K562 (cell line): Measurements from ENCODE around the gene TRIP12. TPM values are rescaled to one million over a fixed set of nuclear protein-coding genes. Genes with fewer than 3 reads are reported as not detected.

Experiments
- E2F4 ChIP-seq: sonication (generic); formaldehyde crosslinking; IDR thresholded peaks from 2 replicates; pipeline ENCODE4 v1.8.0; 2022; ENCODE audit warnings: mild to moderate bottlenecking, low read depth, missing genetic modification reagents
- HIVEP1 ChIP-seq: fragments of 250-450 bp; sonication (Bioruptor Pico); IDR thresholded peaks from 2 replicates; pipeline ENCODE4 v1.4.0; 2020; ENCODE audit warnings: mild to moderate bottlenecking
- MCM2 ChIP-seq: fragments of 450-650 bp; IDR thresholded peaks from 2 replicates; pipeline ENCODE4 v1.6.1; 2017; ENCODE audit warnings: low read depth, mild to moderate bottlenecking
- PATZ1 ChIP-seq: fragments of 250-450 bp; sonication (Bioruptor Pico); IDR thresholded peaks from 2 replicates; pipeline ENCODE4 v1.5.0; 2020; ENCODE audit warnings: mild to moderate bottlenecking, borderline replicate concordance
- PREB ChIP-seq: sonication (generic); formaldehyde crosslinking; IDR thresholded peaks from 2 replicates; pipeline ENCODE4 v1.8.1; 2023; ENCODE audit warnings: mild to moderate bottlenecking, missing genetic modification reagents
- SOX6 ChIP-seq: fragments of 450-650 bp; IDR thresholded peaks from 2 replicates; pipeline ENCODE4 v1.6.1; 2014; ENCODE audit warnings: mild to moderate bottlenecking
- SRF ChIP-seq, 2 experiments: fragments of 250-450, 450-650 bp in 1 of 2; sonication (Bioruptor Pico) in 1 of 2; sonication (generic) in 1 of 2; formaldehyde crosslinking; IDR thresholded peaks; 2 replicates each; pipeline versions ENCODE4 v1.5.0 to v1.5.1; 2020 to 2022; ENCODE audit warnings: mild to moderate bottlenecking in 1 of 2, missing genetic modification reagents in 1 of 2
- STAG1 ChIP-seq: sonication (generic); formaldehyde crosslinking; IDR thresholded peaks from 2 replicates; pipeline ENCODE4 v1.5.0; 2020; ENCODE audit warnings: missing genetic modification reagents, borderline replicate concordance
- TCFL5 ChIP-seq: fragments of 250-450 bp; sonication (Bioruptor Pico); conservative IDR thresholded peaks from 2 replicates; pipeline ENCODE4 v1.6.1; 2021; ENCODE audit warnings: mild to moderate bottlenecking, moderate library complexity, matching md5 sums
- ZNF24 ChIP-seq: fragments of 450-650 bp; IDR thresholded peaks from 2 replicates; pipeline ENCODE4 v1.6.1; 2016
- ZNF384 ChIP-seq: IDR thresholded peaks from 2 replicates; pipeline ENCODE4 v1.6.1; 2012; ENCODE audit warnings: low read depth, low read length, improper control_type of control experiment
- ZNF408 ChIP-seq: fragments of 250-450 bp; sonication (Bioruptor Pico); IDR thresholded peaks from 2 replicates; pipeline ENCODE4 v1.4.0; 2020; ENCODE audit warnings: low read depth, mild to moderate bottlenecking, moderate library complexity
- ZNF507 ChIP-seq: conservative IDR thresholded peaks from 2 replicates; pipeline ENCODE4 v1.6.1; 2017; ENCODE audit warnings: missing genetic modification characterization, missing compliant biosample characterization
- polyA plus RNA-seq, 8 experiments: library from polyadenylated mRNA; depleted of rRNA in 4 of 8; stranded (reverse) in 5 of 8; unstranded in 3 of 8; fragments of >200 nt; fragmentation: Nextera tagmentation in 2 of 8; fragmentation: Illumina TruSeq in 1 of 8; extraction: Ambion mirVana in 2 of 8; extraction: Trizol in 1 of 8; gene quantifications; 2 replicates each; pipeline versions ENCODE4 v1.2.1 to v1.2.3, GENCODE V29; 2011 to 2014; ENCODE audit warnings: inconsistent platforms in 1 of 8, missing spikeins in 1 of 8
- total RNA-seq, 7 experiments: library from RNA; depleted of rRNA in 6 of 7; stranded (reverse); fragments of >200 nt in 6 of 7; fragmentation: Illumina TruSeq in 2 of 7; extraction: Trizol in 2 of 7; gene quantifications; 2 replicates each; pipeline versions ENCODE4 v1.2.1 to v1.2.3, GENCODE V29; 2011 to 2021; ENCODE audit warnings: low replicate concordance in 1 of 7
- TF ChIP-seq, protein P1 (sequence below): fragments of 250-450 bp; sonication (Bioruptor Pico); IDR thresholded peaks from 2 replicates; pipeline ENCODE4 v1.4.0; 2020; ENCODE audit warnings: mild to moderate bottlenecking, moderate library complexity
- TF ChIP-seq, protein P2 (sequence below): fragments of 450-650 bp; IDR thresholded peaks from 2 replicates; pipeline ENCODE4 v1.6.1; 2017; ENCODE audit warnings: mild to moderate bottlenecking, moderate library complexity
- TF ChIP-seq, protein P3 (sequence below): fragments of 250-450 bp; sonication (Bioruptor Pico); IDR thresholded peaks from 2 replicates; pipeline ENCODE4 v1.4.0; 2020; ENCODE audit warnings: mild to moderate bottlenecking, moderate library complexity

TRIP12 gene
- total and polyA plus RNA-seq, 9 of the 15 experiments (the other 6 are each of a cell fraction or from before 2014, with no cell fraction given) = 15.2 to 131 (median 80.1) TPM

DNA sequence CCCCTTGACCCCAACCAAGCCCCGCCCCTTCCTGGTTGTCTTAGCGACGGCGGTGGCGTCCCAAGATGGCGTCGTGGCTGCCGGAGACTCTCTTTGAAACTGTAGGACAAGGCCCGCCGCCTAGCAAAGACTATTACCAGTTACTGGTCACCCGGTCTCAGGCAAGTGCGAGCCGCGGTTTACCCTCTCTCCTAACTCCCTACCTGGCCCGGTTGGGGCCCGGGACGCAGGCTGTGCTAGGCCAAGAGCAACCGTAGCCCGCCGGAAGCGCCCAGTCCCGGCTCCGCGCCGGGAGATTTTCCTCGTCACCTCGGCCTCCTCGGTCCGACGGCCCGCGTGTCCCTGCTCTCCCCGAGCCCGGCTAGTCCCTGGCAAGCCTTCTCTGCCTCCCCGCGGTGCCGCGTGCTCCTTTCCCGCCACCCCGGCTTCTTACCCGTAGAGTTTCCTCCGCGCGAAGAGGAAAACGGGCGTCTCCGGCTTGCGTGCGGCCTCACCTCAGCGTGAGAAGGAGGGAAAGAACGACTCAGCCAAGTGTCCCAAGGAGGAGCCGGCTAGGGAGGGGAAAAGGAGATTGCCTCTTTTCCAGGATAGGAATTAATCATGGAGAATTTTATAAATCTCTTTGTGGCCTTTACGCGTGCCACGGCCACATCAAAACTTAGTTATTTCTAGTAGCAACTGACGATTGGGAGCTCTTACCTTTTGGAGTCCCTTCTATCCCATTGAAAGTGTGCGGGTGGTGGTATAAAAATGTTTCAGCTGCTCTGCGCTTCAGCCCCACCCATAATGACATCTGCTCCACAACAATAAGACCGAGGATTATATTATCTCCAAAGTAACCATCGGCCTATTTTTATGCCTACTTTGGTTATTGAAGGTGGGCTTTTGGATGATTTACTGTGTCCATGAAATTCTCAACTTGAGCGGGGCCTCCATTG lies 909 bp upstream of the TRIP12 start, which contains the start of gene FBXO36 (continued):
- TF ChIP-seq STAG1 (CRISPR knock-in tag) (no peak), SRF (CRISPR knock-in tag; IDR thresholded peaks at IDR 0.05) (no peak), E2F4 (CRISPR knock-in tag) (no peak), MCM2 (no peak), TCFL5 (CRISPR knock-in tag) (no peak), PATZ1 (CRISPR knock-in tag) (no peak), ZNF507 (tag) (no peak), PREB (no peak), HIVEP1 (no peak), ZNF24 (no peak), ZNF384 (no peak), ZNF408 (CRISPR knock-in tag) (no peak), SOX6 (no peak)
- TF ChIP-seq, protein P1, sequence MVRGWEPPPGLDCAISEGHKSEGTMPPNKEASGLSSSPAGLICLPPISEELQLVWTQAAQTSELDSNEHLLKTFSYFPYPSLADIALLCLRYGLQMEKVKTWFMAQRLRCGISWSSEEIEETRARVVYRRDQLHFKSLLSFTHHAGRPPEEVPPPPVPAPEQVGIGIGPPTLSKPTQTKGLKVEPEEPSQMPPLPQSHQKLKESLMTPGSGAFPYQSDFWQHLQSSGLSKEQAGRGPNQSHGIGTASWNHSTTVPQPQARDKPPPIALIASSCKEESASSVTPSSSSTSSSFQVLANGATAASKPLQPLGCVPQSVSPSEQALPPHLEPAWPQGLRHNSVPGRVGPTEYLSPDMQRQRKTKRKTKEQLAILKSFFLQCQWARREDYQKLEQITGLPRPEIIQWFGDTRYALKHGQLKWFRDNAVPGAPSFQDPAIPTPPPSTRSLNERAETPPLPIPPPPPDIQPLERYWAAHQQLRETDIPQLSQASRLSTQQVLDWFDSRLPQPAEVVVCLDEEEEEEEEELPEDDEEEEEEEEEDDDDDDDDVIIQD (CRISPR knock-in tag) = no peak
- TF ChIP-seq, protein P2, sequence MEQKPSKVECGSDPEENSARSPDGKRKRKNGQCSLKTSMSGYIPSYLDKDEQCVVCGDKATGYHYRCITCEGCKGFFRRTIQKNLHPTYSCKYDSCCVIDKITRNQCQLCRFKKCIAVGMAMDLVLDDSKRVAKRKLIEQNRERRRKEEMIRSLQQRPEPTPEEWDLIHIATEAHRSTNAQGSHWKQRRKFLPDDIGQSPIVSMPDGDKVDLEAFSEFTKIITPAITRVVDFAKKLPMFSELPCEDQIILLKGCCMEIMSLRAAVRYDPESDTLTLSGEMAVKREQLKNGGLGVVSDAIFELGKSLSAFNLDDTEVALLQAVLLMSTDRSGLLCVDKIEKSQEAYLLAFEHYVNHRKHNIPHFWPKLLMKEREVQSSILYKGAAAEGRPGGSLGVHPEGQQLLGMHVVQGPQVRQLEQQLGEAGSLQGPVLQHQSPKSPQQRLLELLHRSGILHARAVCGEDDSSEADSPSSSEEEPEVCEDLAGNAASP = no peak
- TF ChIP-seq, protein P3, sequence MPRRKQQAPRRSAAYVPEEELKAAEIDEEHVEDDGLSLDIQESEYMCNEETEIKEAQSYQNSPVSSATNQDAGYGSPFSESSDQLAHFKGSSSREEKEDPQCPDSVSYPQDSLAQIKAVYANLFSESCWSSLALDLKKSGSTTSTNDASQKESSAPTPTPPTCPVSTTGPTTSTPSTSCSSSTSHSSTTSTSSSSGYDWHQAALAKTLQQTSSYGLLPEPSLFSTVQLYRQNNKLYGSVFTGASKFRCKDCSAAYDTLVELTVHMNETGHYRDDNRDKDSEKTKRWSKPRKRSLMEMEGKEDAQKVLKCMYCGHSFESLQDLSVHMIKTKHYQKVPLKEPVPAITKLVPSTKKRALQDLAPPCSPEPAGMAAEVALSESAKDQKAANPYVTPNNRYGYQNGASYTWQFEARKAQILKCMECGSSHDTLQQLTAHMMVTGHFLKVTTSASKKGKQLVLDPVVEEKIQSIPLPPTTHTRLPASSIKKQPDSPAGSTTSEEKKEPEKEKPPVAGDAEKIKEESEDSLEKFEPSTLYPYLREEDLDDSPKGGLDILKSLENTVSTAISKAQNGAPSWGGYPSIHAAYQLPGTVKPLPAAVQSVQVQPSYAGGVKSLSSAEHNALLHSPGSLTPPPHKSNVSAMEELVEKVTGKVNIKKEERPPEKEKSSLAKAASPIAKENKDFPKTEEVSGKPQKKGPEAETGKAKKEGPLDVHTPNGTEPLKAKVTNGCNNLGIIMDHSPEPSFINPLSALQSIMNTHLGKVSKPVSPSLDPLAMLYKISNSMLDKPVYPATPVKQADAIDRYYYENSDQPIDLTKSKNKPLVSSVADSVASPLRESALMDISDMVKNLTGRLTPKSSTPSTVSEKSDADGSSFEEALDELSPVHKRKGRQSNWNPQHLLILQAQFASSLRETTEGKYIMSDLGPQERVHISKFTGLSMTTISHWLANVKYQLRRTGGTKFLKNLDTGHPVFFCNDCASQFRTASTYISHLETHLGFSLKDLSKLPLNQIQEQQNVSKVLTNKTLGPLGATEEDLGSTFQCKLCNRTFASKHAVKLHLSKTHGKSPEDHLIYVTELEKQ = no peak
